ENCODE data around the gene ENOX1. TPM values are rescaled to one million over a fixed set of nuclear protein-coding genes. Genes with fewer than 3 reads are reported as not detected.

ENOX1 gene
- total RNA-seq, 1 experiment from 2014 or later, result 0.95 TPM

DNA sequence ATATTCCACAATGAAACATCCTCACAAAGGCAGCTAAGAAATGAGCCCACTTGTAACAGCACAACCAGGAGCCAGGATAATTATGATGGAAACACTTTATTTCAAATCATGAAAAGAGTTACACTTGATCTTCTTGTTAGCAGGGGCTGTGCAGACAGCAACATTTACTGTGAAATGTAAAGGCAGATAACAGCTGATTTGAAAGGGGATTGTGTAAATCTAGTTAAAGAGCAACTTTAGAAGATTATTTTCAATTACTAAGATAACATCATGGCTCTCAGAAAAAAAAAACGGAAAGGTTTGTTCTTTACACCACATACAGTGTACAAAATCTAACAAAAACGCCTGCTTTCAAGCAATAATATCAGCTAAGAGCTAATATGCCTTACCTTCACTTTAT is 22.4 kb downstream of the ENOX1 start:
- Histone ChIP-seq H3F3A (ENCODE audit: low read length, unreplicated experiment) (no peaks in the 10 kb centered on the region), H2AFZ (ENCODE audit: low read length) (no peak overlapping the region), H3K9ac (ENCODE audit: low read length) (no peak overlapping the region), H3K9me2 (replicated peaks; ENCODE audit: low read length) (no peaks in the 10 kb centered on the region), H3K36me3 (ENCODE audit: low read depth, low read length) (no peaks in the 10 kb centered on the region), H3K4me2 (ENCODE audit: low read length) (no peak overlapping the region), H3K27me3 (ENCODE audit: low read length) (no peaks in the 10 kb centered on the region), H3K9me3 (ENCODE audit: low read length) (no peaks in the 10 kb centered on the region), H3K27ac (ENCODE audit: low read length) (no peak overlapping the region), H3K4me1 (ENCODE audit: insufficient read depth, low read length) (no peaks in the 10 kb centered on the region), H4K20me1 (ENCODE audit: low read length) (no peaks in the 10 kb centered on the region), H3K79me2 (ENCODE audit: low read length) (no peaks in the 10 kb centered on the region), H3K4me3 (ENCODE audit: low read length) (no peak overlapping the region)
- CTCF ChIA-PET, result no interaction called here
- BruUV-seq (replicated peaks), result no TSS peak
- no peak for ATAC-seq
- DNase-seq, result no peak
- TF ChIP-seq, protein P1, sequence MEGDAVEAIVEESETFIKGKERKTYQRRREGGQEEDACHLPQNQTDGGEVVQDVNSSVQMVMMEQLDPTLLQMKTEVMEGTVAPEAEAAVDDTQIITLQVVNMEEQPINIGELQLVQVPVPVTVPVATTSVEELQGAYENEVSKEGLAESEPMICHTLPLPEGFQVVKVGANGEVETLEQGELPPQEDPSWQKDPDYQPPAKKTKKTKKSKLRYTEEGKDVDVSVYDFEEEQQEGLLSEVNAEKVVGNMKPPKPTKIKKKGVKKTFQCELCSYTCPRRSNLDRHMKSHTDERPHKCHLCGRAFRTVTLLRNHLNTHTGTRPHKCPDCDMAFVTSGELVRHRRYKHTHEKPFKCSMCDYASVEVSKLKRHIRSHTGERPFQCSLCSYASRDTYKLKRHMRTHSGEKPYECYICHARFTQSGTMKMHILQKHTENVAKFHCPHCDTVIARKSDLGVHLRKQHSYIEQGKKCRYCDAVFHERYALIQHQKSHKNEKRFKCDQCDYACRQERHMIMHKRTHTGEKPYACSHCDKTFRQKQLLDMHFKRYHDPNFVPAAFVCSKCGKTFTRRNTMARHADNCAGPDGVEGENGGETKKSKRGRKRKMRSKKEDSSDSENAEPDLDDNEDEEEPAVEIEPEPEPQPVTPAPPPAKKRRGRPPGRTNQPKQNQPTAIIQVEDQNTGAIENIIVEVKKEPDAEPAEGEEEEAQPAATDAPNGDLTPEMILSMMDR (conservative IDR thresholded peaks at IDR 0.05; ENCODE audit: low read depth, low read length), result no peak
- TF ChIP-seq EZH2 (IDR thresholded peaks at IDR 0.05; ENCODE audit: low read length, unreplicated experiment) (no peak), EZH2phosphoT487 (IDR thresholded peaks at IDR 0.05; ENCODE audit: borderline replicate concordance, low read length) (no peak)
- intact Hi-C loops (cut with micrococcal nuclease), result no loop called here
- POLR2A ChIA-PET (ENCODE audit: unreplicated experiment), result no interaction called here

DNA sequence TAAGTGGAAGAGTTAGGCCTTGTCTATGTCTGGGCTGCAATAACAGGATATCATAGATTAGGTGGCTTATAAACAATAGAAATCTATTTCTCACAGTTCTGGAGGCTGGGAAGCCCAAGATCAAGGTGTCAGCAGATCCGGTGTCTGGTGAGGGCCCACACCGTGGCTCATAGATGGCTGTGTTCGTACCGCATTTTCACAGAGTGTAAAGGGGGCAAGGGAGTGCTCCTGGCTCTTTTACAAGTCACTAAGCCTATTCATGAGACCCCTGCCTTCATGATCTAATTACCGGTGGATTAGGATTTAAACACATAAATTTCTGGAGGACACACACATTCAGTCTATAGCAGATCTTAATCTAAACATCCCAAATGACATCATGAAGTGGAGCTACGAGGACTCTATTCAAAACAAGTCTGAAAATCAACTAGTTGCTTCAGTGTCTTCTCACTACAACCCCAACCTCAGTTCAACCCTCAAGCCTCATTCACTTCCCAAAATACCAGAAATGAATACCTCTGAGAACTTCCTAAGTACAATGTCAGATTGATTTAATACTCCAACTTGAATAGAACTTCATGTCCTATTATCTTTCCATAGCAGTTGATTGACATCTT is 23.5 kb downstream of the ENOX1 start:
- Histone ChIP-seq H3K4me3 (ENCODE audit: low read length) (no peak overlapping the region), H3K9ac (ENCODE audit: low read length) (no peak overlapping the region), H3K4me1 (ENCODE audit: insufficient read depth, low read length) (no peaks in the 10 kb centered on the region), H3K27me3 (ENCODE audit: low read length) (no peaks in the 10 kb centered on the region), H3K79me2 (ENCODE audit: low read length) (no peaks in the 10 kb centered on the region), H2AFZ (ENCODE audit: low read length) (no peak overlapping the region), H3F3A (ENCODE audit: low read length, unreplicated experiment) (no peaks in the 10 kb centered on the region), H3K9me3 (ENCODE audit: low read length) (no peaks in the 10 kb centered on the region), H3K27ac (ENCODE audit: low read length) (no peak overlapping the region), H4K20me1 (ENCODE audit: low read length) (no peaks in the 10 kb centered on the region), H3K36me3 (ENCODE audit: low read depth, low read length) (no peaks in the 10 kb centered on the region), H3K4me2 (ENCODE audit: low read length) (no peak overlapping the region), H3K9me2 (replicated peaks; ENCODE audit: low read length) (no peaks in the 10 kb centered on the region)
- POLR2A ChIA-PET (ENCODE audit: unreplicated experiment), result no interaction called here
- TF ChIP-seq EZH2 (IDR thresholded peaks at IDR 0.05; ENCODE audit: low read length, unreplicated experiment), result no peak
- TF ChIP-seq, protein P1 (conservative IDR thresholded peaks at IDR 0.05; ENCODE audit: low read depth, low read length), result no peak
- no peak for ATAC-seq
- no peak for DNase-seq
- CTCF ChIA-PET, result no interaction called here
- intact Hi-C loops (cut with micrococcal nuclease), result no loop called here
- no TSS peak for BruUV-seq (replicated peaks)

DNA sequence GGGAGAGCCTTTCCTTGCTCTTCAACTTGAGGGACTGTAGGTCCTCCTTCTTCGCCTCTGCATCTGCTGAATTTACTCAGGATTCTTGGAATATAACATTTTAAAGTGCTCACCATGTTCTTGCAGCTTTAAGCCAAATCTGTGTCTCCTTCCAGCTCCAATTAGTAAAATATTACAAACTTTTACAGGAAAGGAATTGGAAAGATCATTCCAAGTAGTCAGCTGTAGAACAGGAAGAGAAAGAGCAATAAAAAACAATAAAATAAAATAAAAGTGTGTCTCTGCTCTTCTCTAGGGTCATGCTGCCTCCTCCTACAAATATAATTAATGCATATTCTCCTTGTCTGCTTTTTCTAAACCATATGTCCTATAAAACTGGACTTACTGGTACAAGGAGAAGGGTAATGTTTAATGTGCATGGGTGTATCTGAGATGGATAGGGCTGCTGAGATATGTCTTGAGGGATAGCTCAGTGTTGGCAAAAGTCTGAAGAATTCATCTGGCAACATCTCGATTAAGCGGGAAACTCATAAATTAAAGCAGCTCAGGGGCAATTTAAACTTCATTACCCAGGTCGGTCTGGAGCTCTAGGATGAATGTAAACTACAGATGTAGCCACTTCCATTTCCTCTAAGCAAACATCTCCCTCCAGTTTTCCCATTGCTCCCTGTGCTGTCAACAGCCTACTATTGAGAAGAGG is 25.0 kb downstream of the ENOX1 start:
- ChIA-PET POLR2A (ENCODE audit: unreplicated experiment) (no interaction called here), CTCF (no interaction called here)
- no peak for DNase-seq

More for the DNA sequence above, 25.0 kb downstream of the ENOX1 start:
- Histone ChIP-seq H3K4me1 (ENCODE audit: insufficient read depth, low read length) (no peaks in the 10 kb centered on the region), H4K20me1 (ENCODE audit: low read length) (no peaks in the 10 kb centered on the region), H3K9me3 (ENCODE audit: low read length) (no peaks in the 10 kb centered on the region), H2AFZ (ENCODE audit: low read length) (no peak overlapping the region), H3K27ac (ENCODE audit: low read length) (no peak overlapping the region), H3K27me3 (ENCODE audit: low read length) (no peaks in the 10 kb centered on the region), H3K4me2 (ENCODE audit: low read length) (no peak overlapping the region), H3K4me3 (ENCODE audit: low read length) (no peak overlapping the region), H3F3A (ENCODE audit: low read length, unreplicated experiment) (no peaks in the 10 kb centered on the region), H3K9me2 (replicated peaks; ENCODE audit: low read length) (no peaks in the 10 kb centered on the region), H3K79me2 (ENCODE audit: low read length) (no peaks in the 10 kb centered on the region), H3K9ac (ENCODE audit: low read length) (no peak overlapping the region), H3K36me3 (ENCODE audit: low read depth, low read length) (no peaks in the 10 kb centered on the region)
- BruUV-seq (replicated peaks), result no TSS peak
- intact Hi-C loops (cut with micrococcal nuclease), result no loop called here
- no peak for ATAC-seq
- no peak for TF ChIP-seq EZH2 (IDR thresholded peaks at IDR 0.05; ENCODE audit: low read length, unreplicated experiment)
- no peak for TF ChIP-seq EZH2phosphoT487 (IDR thresholded peaks at IDR 0.05; ENCODE audit: borderline replicate concordance, low read length)
- TF ChIP-seq, protein P1 (conservative IDR thresholded peaks at IDR 0.05; ENCODE audit: low read depth, low read length), result no peak
